ENCODE measurements around the gene LRP5.
"Not testable (repeated sequence)": the region's sequence is repeated elsewhere in the genome, so short reads cannot be mapped to it uniquely, and the experiment has no call there.

The LRP5 gene

GRCh38 chr11:68471360-68472340 is 159.3 kb downstream of the LRP5 start:
- peak; percentile 49 to 60 for DNase-seq

GRCh38 chr11:68472778-68473177 is 160.4 kb downstream of the LRP5 start:
- DNase-seq, result no peak

GRCh38 chr11:68473693-68474092 is 161.3 kb downstream of the LRP5 start:
- DNase-seq, result no peak

- DNase-seq, result not testable (repeated sequence)
Measured at GRCh38 chr11:68475626-68476025, 163.2 kb downstream of the LRP5 start.

- DNase-seq, result no peak
Measured at GRCh38 chr11:68479390-68479789, 167.0 kb downstream of the LRP5 start.

GRCh38 chr11:68480193-68480592 is 167.8 kb downstream of the LRP5 start:
- no peak for DNase-seq

GRCh38 chr11:68480852-68481510 is 168.6 kb downstream of the LRP5 start:
- DNase-seq, result no peak

GRCh38 chr11:68481579-68482240 is 169.3 kb downstream of the LRP5 start:
- DNase-seq, result no peak

GRCh38 chr11:68488623-68489022 is 176.2 kb downstream of the LRP5 start:
- no peak for DNase-seq

GRCh38 chr11:68495220-68495729 is 182.9 kb downstream of the LRP5 start:
- no peak for DNase-seq

GRCh38 chr11:68495872-68496271 is 183.5 kb downstream of the LRP5 start:
- no peak for DNase-seq

- DNase-seq, result no peak
Measured at GRCh38 chr11:68497761-68498160, 185.4 kb downstream of the LRP5 start.

- no peak for DNase-seq
Measured at GRCh38 chr11:68498321-68498720, 185.9 kb downstream of the LRP5 start.

All from stimulated activated CD4-positive, alpha-beta T cell treated with anti-CD3 and anti-CD28 coated beads, Interleukin-2, amount 100 ng/mL, for 24 hours (primary cell).